ENCODE results near the gene IRAK1BP1.
"Not testable (repeated sequence)": the region's sequence is repeated elsewhere in the genome, so short reads cannot be mapped to it uniquely, and the experiment has no call there.

Gene IRAK1BP1

DNA sequence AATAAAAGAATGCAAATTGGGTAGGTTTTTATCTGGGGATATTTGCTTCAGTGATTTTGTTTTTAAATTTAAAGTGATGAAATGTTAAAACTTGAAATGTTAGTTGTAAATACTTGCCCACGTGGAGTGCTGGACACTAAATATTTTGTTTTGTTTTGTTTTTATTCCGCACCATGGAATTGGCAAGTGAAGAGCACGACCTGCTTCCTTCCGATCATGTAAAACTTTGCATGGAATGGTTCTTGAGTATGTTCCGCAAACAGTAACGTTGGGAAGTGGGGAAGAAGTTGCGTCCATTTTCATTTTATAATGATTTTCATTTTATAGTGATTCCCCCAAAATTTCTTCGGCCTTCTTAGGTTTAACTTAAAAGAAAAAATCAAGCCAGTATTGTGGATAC lies 765 bp downstream of the IRAK1BP1 start:
- no peak for DNase-seq (ENCODE audit: low read depth)
- H3K4me3 ChIP-seq (ENCODE audit: low read depth, low read length), result peak overlapping the region; percentile 74
- in situ Hi-C loops (cut with HindIII; ENCODE audit: low sequenced_read_pairs), result no loop called here
- TF ChIP-seq CTCF (IDR thresholded peaks at IDR 0.05; ENCODE audit: low read depth, low read length, missing control alignments), result no peak

- no peak for TF ChIP-seq CTCF (IDR thresholded peaks at IDR 0.05; ENCODE audit: low read depth, low read length, missing control alignments)
Observed at GRCh38 chr6:78875505-78875904, 8.2 kb downstream of the IRAK1BP1 start.

GRCh38 chr6:78883651-78884050 lies 16.3 kb downstream of the IRAK1BP1 start:
- no peak overlapping the region for H3K4me3 ChIP-seq (ENCODE audit: low read depth, low read length)
- no peak for TF ChIP-seq CTCF (IDR thresholded peaks at IDR 0.05; ENCODE audit: low read depth, low read length, missing control alignments)
- in situ Hi-C loops (cut with HindIII; ENCODE audit: low sequenced_read_pairs), result no loop called here
- no peak for DNase-seq (ENCODE audit: low read depth)

More at GRCh38 chr6:78875505-78875904, 8.2 kb downstream of the IRAK1BP1 start:
- in situ Hi-C loops (cut with HindIII; ENCODE audit: low sequenced_read_pairs), result no loop called here
- DNase-seq (ENCODE audit: low read depth), result no peak
- H3K4me3 ChIP-seq (ENCODE audit: low read depth, low read length), result no peak overlapping the region

GRCh38 chr6:78889901-78890300 lies 22.6 kb downstream of the IRAK1BP1 start:
- H3K4me3 ChIP-seq (ENCODE audit: low read depth, low read length); DNase-seq (ENCODE audit: low read depth); in situ Hi-C loops (cut with HindIII; ENCODE audit: low sequenced_read_pairs): not testable (repeated sequence)

DNA sequence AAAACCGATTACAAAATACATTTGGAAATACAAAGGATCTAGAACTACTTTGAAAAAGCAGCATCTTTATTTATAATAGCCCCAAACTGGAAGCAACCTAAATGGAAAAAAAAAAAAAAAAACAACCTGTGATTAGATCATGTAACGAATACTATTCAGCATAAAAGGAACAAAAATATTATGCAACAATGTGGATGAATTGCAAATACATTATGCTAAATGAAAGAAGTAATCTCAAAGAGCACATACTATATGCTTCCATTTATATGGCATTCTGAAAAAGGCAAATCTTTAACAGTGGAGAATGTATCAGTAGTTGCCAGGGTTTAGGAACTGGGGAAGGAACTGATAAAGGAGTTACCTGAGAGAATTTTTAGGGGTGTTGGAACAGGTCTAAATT lies 28.9 kb downstream of the IRAK1BP1 start:
- TF ChIP-seq CTCF (IDR thresholded peaks at IDR 0.05; ENCODE audit: low read depth, low read length, missing control alignments), result no peak
- H3K4me3 ChIP-seq (ENCODE audit: low read depth, low read length), result no peak overlapping the region
- DNase-seq (ENCODE audit: low read depth), result no peak
- in situ Hi-C loops (cut with HindIII; ENCODE audit: low sequenced_read_pairs), result no loop called here

DNA sequence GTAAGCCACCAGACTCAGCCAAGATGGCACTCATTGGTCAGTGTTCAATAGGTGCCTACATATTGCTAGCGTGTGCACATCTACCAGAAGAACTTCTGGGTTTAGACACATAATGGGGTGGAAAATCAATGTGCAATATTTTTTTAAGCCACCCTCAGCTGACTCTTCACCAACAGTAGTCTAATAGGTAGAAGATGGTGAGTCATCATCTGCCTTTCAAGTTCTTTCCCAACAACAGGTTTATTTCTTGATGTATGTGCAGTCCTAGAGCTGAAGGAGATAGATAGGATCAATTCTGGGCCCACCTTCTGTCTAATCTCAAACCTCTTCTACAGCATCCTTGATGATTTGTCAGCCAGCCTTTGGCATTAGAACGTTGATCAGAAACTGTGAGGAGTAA lies 41.3 kb downstream of the IRAK1BP1 start:
- no peak for DNase-seq (ENCODE audit: low read depth)
- H3K4me3 ChIP-seq (ENCODE audit: low read depth, low read length), result no peak overlapping the region
- in situ Hi-C loops (cut with HindIII; ENCODE audit: low sequenced_read_pairs), result no loop called here
- TF ChIP-seq CTCF (IDR thresholded peaks at IDR 0.05; ENCODE audit: low read depth, low read length, missing control alignments), result no peak

GRCh38 chr6:78909391-78909790 lies 42.0 kb downstream of the IRAK1BP1 start:
- DNase-seq (ENCODE audit: low read depth), result no peak
- in situ Hi-C loops (cut with HindIII; ENCODE audit: low sequenced_read_pairs), result no loop called here
- H3K4me3 ChIP-seq (ENCODE audit: low read depth, low read length), result no peak overlapping the region
- TF ChIP-seq CTCF (IDR thresholded peaks at IDR 0.05; ENCODE audit: low read depth, low read length, missing control alignments), result no peak
